ENCODE data around the gene PDIA4. TPM values are rescaled to one million over a fixed set of nuclear protein-coding genes. Genes with fewer than 3 reads are reported as not detected.

The PDIA4 gene
- polyA plus RNA-seq, 1 experiment: 173 TPM

DNA sequence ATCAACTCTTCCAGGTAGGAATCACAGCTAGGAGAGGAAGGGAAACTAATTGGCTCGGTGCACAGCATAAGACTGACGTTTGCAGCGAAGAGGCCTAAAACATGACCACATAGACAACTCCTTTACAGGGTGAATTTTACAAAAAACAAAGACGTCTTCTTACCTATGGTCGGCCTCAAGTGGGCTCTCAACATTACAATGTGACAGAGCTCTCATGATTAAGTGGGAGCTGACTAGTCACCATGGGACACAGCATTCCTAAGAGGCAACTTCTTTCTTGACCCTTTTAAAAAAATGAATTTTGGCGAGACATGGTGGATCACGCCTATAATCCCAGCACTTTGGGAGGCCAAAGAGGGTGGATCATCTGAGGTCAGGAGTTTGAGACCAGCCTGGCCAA, 4.6 kb downstream of the PDIA4 start:
- CTCF ChIA-PET: interaction anchor here (0.8 to 1.7 kb wide), 3 partner anchors 16 to 41 kb away, joined by 3 to 4 read pairs (median 4); no protein-coding TSS in a partner anchor
- H3K4me3 ChIP-seq (ENCODE audit: low read depth, low read length): no peak overlapping the region
- POLR2A ChIA-PET: no interaction called here
- H3K36me3 ChIP-seq (ENCODE audit: control insufficient read depth, insufficient read depth, low read length): peaks cover 6% of the 10 kb centered on the region
- no peak for DNase-seq (ENCODE audit: low read depth)
- no peaks in the 10 kb centered on the region for H3K27me3 ChIP-seq (ENCODE audit: control insufficient read depth, insufficient read depth, low read length)
- TF ChIP-seq, protein P1, sequence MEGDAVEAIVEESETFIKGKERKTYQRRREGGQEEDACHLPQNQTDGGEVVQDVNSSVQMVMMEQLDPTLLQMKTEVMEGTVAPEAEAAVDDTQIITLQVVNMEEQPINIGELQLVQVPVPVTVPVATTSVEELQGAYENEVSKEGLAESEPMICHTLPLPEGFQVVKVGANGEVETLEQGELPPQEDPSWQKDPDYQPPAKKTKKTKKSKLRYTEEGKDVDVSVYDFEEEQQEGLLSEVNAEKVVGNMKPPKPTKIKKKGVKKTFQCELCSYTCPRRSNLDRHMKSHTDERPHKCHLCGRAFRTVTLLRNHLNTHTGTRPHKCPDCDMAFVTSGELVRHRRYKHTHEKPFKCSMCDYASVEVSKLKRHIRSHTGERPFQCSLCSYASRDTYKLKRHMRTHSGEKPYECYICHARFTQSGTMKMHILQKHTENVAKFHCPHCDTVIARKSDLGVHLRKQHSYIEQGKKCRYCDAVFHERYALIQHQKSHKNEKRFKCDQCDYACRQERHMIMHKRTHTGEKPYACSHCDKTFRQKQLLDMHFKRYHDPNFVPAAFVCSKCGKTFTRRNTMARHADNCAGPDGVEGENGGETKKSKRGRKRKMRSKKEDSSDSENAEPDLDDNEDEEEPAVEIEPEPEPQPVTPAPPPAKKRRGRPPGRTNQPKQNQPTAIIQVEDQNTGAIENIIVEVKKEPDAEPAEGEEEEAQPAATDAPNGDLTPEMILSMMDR (IDR thresholded peaks at IDR 0.05; ENCODE audit: insufficient read depth, low read depth, low read length): no peak

DNA sequence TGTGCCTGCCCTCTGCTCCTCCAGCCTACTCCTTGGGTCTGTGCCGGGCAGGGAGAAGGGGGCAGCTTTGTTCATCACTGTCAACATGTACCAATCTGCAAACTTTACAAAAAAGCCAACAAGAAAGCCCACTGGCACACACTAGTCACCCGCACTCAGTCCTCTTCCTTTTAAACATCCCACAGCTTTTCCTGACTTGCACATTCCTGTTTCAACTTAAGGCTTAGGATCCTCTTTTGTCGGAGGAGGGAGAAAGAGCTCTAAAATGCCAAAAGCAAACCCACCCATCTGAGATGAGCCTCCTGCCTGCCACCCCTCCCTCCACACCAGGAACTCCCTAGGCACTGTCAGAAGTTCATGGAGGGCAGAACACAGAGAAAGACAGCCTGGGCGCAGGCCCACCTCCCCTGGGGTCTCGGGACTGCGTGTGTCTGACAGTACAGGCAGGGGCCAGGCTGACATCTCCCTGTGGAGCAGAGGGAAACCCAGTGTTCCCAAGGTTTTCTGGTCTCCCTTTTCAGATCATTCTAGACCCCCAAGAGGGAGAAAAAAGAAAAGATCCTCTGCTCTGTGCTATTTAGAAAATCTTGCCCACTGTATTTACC, 5.4 kb downstream of the PDIA4 start:
- Histone ChIP-seq H3K27me3 (ENCODE audit: control insufficient read depth, insufficient read depth, low read length) (no peaks in the 10 kb centered on the region), H3K4me3 (ENCODE audit: low read depth, low read length) (no peak overlapping the region), H3K36me3 (ENCODE audit: control insufficient read depth, insufficient read depth, low read length) (peaks cover 8% of the 10 kb centered on the region)
- DNase-seq (ENCODE audit: low read depth): no peak
- TF ChIP-seq, protein P1 (IDR thresholded peaks at IDR 0.05; ENCODE audit: insufficient read depth, low read depth, low read length): no peak
- ChIA-PET POLR2A (no interaction called here), CTCF (interaction anchor here (1.7 to 2.2 kb wide), 2 partner anchors 16 to 18 kb away, joined by 4 to 8 read pairs; no protein-coding TSS in a partner anchor)

DNA sequence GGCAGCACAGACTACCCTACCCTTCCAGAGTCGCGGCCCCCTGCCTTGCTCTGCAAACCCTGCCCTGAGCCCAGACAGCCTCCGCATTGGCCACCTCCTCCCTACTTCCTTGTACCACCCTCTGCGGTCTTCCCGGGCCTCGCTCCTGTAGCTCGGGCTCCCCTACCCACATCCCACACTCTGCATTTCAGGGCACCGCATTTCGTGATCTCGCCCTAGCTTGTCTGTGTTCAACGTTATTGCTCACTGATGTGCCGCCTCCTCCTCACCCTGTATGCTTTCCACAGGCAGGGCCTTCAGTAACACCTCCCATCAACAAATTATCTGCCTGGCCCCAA, 6.6 kb downstream of the PDIA4 start:
- ChIA-PET POLR2A (interaction anchor here (0.6 kb wide), 1 partner anchor 119 kb away, joined by 3 read pairs; no protein-coding TSS in a partner anchor), CTCF (interaction anchor here (2.2 kb wide), 1 partner anchor 15 kb away, joined by 8 read pairs; no protein-coding TSS in a partner anchor)
- TF ChIP-seq, protein P1 (IDR thresholded peaks at IDR 0.05; ENCODE audit: insufficient read depth, low read depth, low read length): no peak
- Histone ChIP-seq H3K27me3 (ENCODE audit: control insufficient read depth, insufficient read depth, low read length) (no peaks in the 10 kb centered on the region), H3K4me3 (ENCODE audit: low read depth, low read length) (no peak overlapping the region), H3K36me3 (ENCODE audit: control insufficient read depth, insufficient read depth, low read length) (peaks cover 8% of the 10 kb centered on the region)
- no peak for DNase-seq (ENCODE audit: low read depth)

DNA sequence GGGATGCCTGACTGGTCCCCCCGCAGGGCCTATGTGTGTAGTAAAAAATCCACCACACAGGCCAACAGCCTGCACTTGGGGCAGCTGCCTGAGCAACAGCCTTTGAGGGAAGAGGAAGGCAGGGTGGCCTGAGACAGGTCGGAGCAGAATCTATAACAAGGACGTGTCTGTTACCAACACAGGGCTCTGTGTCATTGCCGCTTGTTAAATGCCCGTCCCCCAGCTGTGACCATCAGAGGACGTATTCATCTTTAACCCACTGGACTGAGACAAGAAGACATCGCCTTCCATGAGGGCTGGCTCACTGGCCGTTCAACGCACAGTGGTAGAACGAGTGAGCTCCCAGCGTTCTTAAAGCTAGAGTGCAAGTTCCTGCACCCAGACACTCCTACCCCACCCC, 7.8 kb downstream of the PDIA4 start:
- DNase-seq (ENCODE audit: low read depth): no peak
- H3K36me3 ChIP-seq (ENCODE audit: control insufficient read depth, insufficient read depth, low read length): peaks cover 10% of the 10 kb centered on the region
- POLR2A ChIA-PET: no interaction called here
- CTCF ChIA-PET: interaction anchor here (1.1 to 2.2 kb wide), 2 partner anchors 14 to 16 kb away, joined by 4 to 8 read pairs; no protein-coding TSS in a partner anchor
- TF ChIP-seq, protein P1 (IDR thresholded peaks at IDR 0.05; ENCODE audit: insufficient read depth, low read depth, low read length): no peak
- H3K4me3 ChIP-seq (ENCODE audit: low read depth, low read length): no peak overlapping the region
- no peaks in the 10 kb centered on the region for H3K27me3 ChIP-seq (ENCODE audit: control insufficient read depth, insufficient read depth, low read length)

DNA sequence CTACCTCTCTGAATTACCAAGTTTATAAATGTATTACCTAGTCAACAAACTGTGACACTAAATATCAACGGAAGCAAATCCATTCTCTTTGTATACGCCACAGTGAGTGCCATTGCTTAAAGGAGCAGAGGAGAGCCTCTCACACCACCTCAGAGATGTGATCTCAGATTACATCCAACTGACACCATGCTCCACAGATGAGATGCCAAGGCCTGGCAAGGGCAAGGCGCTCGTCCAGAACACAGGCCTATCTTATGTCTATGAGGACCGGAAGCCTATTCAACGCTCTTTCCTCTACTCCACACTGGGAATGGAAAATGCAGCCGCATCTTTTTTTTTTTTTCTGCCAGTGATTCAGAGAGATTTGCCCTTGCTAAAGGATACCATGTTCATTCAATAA, 11.4 kb downstream of the PDIA4 start:
- ChIA-PET CTCF (interaction anchor here (1.4 to 1.6 kb wide), 2 partner anchors 11 to 49 kb away, joined by 4 to 6 read pairs; no protein-coding TSS in a partner anchor), POLR2A (no interaction called here)
- peaks cover 28% of the 10 kb centered on the region for H3K36me3 ChIP-seq (ENCODE audit: control insufficient read depth, insufficient read depth, low read length)
- no peak for DNase-seq (ENCODE audit: low read depth)
- TF ChIP-seq, protein P1 (IDR thresholded peaks at IDR 0.05; ENCODE audit: insufficient read depth, low read depth, low read length): no peak
- H3K4me3 ChIP-seq (ENCODE audit: low read depth, low read length): no peak overlapping the region
- H3K27me3 ChIP-seq (ENCODE audit: control insufficient read depth, insufficient read depth, low read length): no peaks in the 10 kb centered on the region
